Keratinocyte (primary cell): Measurements from ENCODE around the gene ARFGAP3. TPM values are rescaled to one million over a fixed set of nuclear protein-coding genes. Genes with fewer than 3 reads are reported as not detected.

Source experiments
- DNase-seq: peaks from one replicate; pipeline ENCODE4 v3.0.0-alpha.2; 2011; ENCODE audit warnings: low read depth, missing footprints, low spot score
- FAIRE-seq: peaks from 2 replicates; lab custom pipeline; 2011; peaks lifted over from hg19 to GRCh38; lab: Jason Lieb, UNC
- H2AFZ ChIP-seq: 2 replicates; pipeline ENCODE4 v1.6.0; 2012; ENCODE audit warnings: low read length, control low read depth, inconsistent platforms; ENCODE audit not compliant: control insufficient read depth
- H3K27ac ChIP-seq: 2 replicates; pipeline ENCODE4 v1.5.1; 2011; ENCODE audit warnings: low read length; ENCODE audit not compliant: control insufficient read depth, insufficient read depth
- H3K27me3 ChIP-seq: 3 replicates; pipeline ENCODE4 v1.6.0; 2011; ENCODE audit warnings: low read length; ENCODE audit not compliant: control insufficient read depth, insufficient read depth; ENCODE audit errors: extremely low read depth
- H3K36me3 ChIP-seq, 2 experiments: 2 replicates in 1 of 2; 3 replicates in 1 of 2; pipeline ENCODE4 v1.5.1; 2011; ENCODE audit warnings: low read length in 2 of 2, mild to moderate bottlenecking in 1 of 2; ENCODE audit not compliant: control insufficient read depth in 2 of 2, insufficient read depth in 2 of 2; ENCODE audit errors: extremely low read depth in 1 of 2
- H3K4me1 ChIP-seq: 3 replicates; pipeline ENCODE4 v1.5.1; 2011; ENCODE audit warnings: low read length; ENCODE audit not compliant: control insufficient read depth, insufficient read depth; ENCODE audit errors: extremely low read depth
- H3K4me2 ChIP-seq: 3 replicates; pipeline ENCODE4 v1.6.0; 2011; ENCODE audit warnings: low read depth, low read length; ENCODE audit not compliant: control insufficient read depth, insufficient read depth; ENCODE audit errors: extremely low read depth
- H3K4me3 ChIP-seq, 3 experiments: fragments of 200-600 bp in 1 of 3; sonication (generic) in 1 of 3; 2 replicates in 2 of 3; 3 replicates in 1 of 3; pipeline ENCODE4 v1.5.1; 2011 to 2016; ENCODE audit warnings: low read length in 3 of 3, mild to moderate bottlenecking in 3 of 3, control low read depth in 2 of 3, inconsistent platforms in 1 of 3, low read depth in 1 of 3, mixed read lengths in 1 of 3, mixed run types in 1 of 3, moderate library complexity in 1 of 3; ENCODE audit not compliant: control insufficient read depth in 2 of 3, insufficient read depth in 2 of 3; ENCODE audit errors: extremely low read depth in 1 of 3
- H3K79me2 ChIP-seq: 2 replicates; pipeline ENCODE4 v1.6.0; 2012; ENCODE audit warnings: low read length; ENCODE audit not compliant: control insufficient read depth, insufficient read depth
- H3K9ac ChIP-seq: 3 replicates; pipeline ENCODE4 v1.6.0; 2011; ENCODE audit warnings: low read length; ENCODE audit not compliant: control insufficient read depth, insufficient read depth; ENCODE audit errors: extremely low read depth
- H3K9me1 ChIP-seq: 3 replicates; pipeline ENCODE4 v1.6.0; 2011; ENCODE audit warnings: low read length; ENCODE audit not compliant: control insufficient read depth, insufficient read depth; ENCODE audit errors: extremely low read depth
- H3K9me3 ChIP-seq: 2 replicates; pipeline ENCODE4 v1.5.1; 2012; ENCODE audit warnings: low read depth, low read length; ENCODE audit not compliant: control insufficient read depth
- H4K20me1 ChIP-seq: 3 replicates; pipeline ENCODE4 v1.6.0; 2011; ENCODE audit warnings: low read length; ENCODE audit not compliant: control insufficient read depth, insufficient read depth; ENCODE audit errors: extremely low read depth
- EZH2 ChIP-seq: IDR thresholded peaks from one replicate; pipeline ENCODE4 v1.6.1; 2012; ENCODE audit warnings: inconsistent platforms, mild to moderate bottlenecking, low read length, moderate library complexity
- dilution Hi-C: fragments of 300-500 bp; cut with MboI; formaldehyde crosslinking; loops from one replicate; pipeline ENCODE4 v1.7.0; 2020; ENCODE audit warnings: low sequenced_read_pairs; ENCODE audit not compliant: extremely low pct_ligation_motif_present
- polyA plus RNA-seq, 5 experiments: library from polyadenylated mRNA; depleted of rRNA in 3 of 5; stranded (reverse) in 3 of 5; stranded (forward) in 1 of 5; unstranded in 1 of 5; fragments of >200 nt; gene quantifications; 1 replicate in 1 of 5; 2 replicates in 3 of 5; 3 replicates in 1 of 5; pipeline versions ENCODE4 v1.2.1 to v1.2.3, GENCODE V29; 2011 to 2012; ENCODE audit warnings: missing spikeins in 2 of 5, low read depth in 1 of 5, low replicate concordance in 1 of 5
- TF ChIP-seq, protein P1 (sequence below), 3 experiments: IDR thresholded peaks in 1 of 3; conservative IDR thresholded peaks in 1 of 3; optimal IDR thresholded peaks in 1 of 3; 2 replicates in 2 of 3; 3 replicates in 1 of 3; pipeline versions ENCODE3 to v1.5.1; 2011; ENCODE audit warnings: low read length in 3 of 3, mild to moderate bottlenecking in 3 of 3, moderate library complexity in 2 of 3, control low read depth in 1 of 3, inconsistent platforms in 1 of 3; ENCODE audit not compliant: insufficient read depth in 2 of 3; ENCODE audit errors: extremely low read depth in 1 of 3

ARFGAP3 gene
- polyA plus RNA-seq, 1 donor (not counting 4 experiments of a cell fraction or from before 2014, with no cell fraction given), result 28.3 TPM

DNA sequence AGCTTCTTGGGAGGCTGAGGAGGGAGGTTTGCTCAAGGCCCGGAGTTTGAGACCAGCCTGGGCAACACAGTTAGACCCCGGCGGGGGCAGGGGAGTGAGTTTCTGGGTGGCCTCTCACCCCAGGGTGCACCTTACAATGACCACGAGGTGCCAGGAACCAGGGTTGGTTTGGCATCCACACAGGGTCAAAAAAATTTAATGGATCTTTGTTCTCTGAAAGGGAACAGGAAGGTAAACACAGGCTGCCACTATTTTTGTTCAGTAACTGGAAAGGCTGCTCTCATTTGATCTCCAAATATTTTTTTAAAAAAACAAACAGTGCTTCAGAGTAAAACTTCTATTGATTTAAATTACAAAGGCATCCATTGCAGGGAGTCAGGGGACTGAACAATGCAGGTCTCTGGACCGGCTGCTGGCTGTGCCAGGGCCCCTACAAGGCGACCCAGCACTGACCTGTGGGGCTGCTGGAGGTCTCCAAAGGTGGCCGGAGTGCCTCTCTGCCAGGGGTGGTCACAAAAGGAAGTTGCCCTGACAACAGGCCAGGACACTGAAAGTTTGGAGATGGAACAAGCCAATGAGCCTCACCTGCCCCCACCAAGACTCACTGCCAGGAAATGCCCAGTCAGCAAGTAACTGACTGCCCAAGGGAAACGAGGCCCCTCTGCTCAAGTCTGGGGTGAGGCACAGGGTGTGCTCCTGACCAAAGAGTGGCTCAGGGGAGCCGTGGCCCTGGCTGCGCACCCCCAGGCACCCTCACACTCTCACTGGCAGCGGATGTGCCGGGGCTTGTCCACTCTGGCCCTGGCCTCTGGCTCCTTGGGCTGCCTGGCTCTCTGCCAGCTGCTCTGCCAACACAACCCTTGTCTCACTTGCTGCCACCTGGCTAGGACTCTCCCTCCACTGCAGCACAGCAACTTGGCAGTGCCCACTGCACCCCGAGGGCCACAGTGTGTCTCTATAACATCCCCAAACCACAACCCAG, 51.8 kb downstream of the ARFGAP3 start:
- no peak for FAIRE-seq
- dilution Hi-C loops, result no loop called here
- no peak for TF ChIP-seq EZH2
- TF ChIP-seq, protein P1, sequence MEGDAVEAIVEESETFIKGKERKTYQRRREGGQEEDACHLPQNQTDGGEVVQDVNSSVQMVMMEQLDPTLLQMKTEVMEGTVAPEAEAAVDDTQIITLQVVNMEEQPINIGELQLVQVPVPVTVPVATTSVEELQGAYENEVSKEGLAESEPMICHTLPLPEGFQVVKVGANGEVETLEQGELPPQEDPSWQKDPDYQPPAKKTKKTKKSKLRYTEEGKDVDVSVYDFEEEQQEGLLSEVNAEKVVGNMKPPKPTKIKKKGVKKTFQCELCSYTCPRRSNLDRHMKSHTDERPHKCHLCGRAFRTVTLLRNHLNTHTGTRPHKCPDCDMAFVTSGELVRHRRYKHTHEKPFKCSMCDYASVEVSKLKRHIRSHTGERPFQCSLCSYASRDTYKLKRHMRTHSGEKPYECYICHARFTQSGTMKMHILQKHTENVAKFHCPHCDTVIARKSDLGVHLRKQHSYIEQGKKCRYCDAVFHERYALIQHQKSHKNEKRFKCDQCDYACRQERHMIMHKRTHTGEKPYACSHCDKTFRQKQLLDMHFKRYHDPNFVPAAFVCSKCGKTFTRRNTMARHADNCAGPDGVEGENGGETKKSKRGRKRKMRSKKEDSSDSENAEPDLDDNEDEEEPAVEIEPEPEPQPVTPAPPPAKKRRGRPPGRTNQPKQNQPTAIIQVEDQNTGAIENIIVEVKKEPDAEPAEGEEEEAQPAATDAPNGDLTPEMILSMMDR (optimal IDR thresholded peaks at IDR 0.05 in 1 of 3, IDR thresholded peaks at IDR 0.05 in 1 of 3, conservative IDR thresholded peaks at IDR 0.05 in 1 of 3; ENCODE audit: extremely low read depth in 1 of 3, insufficient read depth in 2 of 3, low read length in 3 of 3), result no peak
- no peak overlapping the region for H3K4me2 ChIP-seq
- peaks cover 22 to 24% of the 10 kb centered on the region in 2 experiments for H3K36me3 ChIP-seq
- no peaks in the 10 kb centered on the region for H3K9me3 ChIP-seq
- no peaks in the 10 kb centered on the region for H3K79me2 ChIP-seq
- no peaks in the 10 kb centered on the region for H3K9me1 ChIP-seq
- peaks cover 3% of the 10 kb centered on the region for H3K4me1 ChIP-seq
- no peak for DNase-seq
- no peak overlapping the region for H3K4me3 ChIP-seq
- H4K20me1 ChIP-seq, result no peaks in the 10 kb centered on the region
- H3K9ac ChIP-seq, result no peak overlapping the region
- no peak overlapping the region for H3K27ac ChIP-seq
- H2AFZ ChIP-seq, result no peak overlapping the region
- no peaks in the 10 kb centered on the region for H3K27me3 ChIP-seq

GRCh38 chr22:42803389-42803788, 53.7 kb downstream of the ARFGAP3 start:
- Histone ChIP-seq H3K4me3 (no peak overlapping the region), H3K4me1 (peaks cover 3% of the 10 kb centered on the region), H3K4me2 (no peak overlapping the region), H3K9me1 (no peaks in the 10 kb centered on the region), H3K9ac (no peak overlapping the region), H4K20me1 (no peaks in the 10 kb centered on the region), H3K79me2 (no peaks in the 10 kb centered on the region), H3K36me3 (peaks cover 26 to 28% of the 10 kb centered on the region in 2 experiments), H2AFZ (no peak overlapping the region), H3K27me3 (no peaks in the 10 kb centered on the region), H3K27ac (no peak overlapping the region), H3K9me3 (no peaks in the 10 kb centered on the region)
- DNase-seq (no peak), FAIRE-seq (no peak)
- TF ChIP-seq, protein P1 (optimal IDR thresholded peaks at IDR 0.05 in 1 of 3, IDR thresholded peaks at IDR 0.05 in 1 of 3, conservative IDR thresholded peaks at IDR 0.05 in 1 of 3; ENCODE audit: extremely low read depth in 1 of 3, insufficient read depth in 2 of 3, low read length in 3 of 3), result no peak
- no peak for TF ChIP-seq EZH2
- dilution Hi-C loops, result no loop called here
